Activated naive CD4-positive, alpha-beta T cell treated with anti-CD3 and anti-CD28 coated beads for 36 hours (primary cell): ENCODE data around the gene B3GAT2. TPM values are rescaled to one million over a fixed set of nuclear protein-coding genes. Genes with fewer than 3 reads are reported as not detected.

Experiments
- CTCF ChIA-PET: fragments of 350-600 bp; sonication (Branson Sonifier 250); formaldehyde crosslinking; loops from one replicate; lab custom pipeline; 2021; ENCODE audit warnings: antibody characterized with exemption; lab: Charles Lee
- DNase-seq: peaks from one replicate; pipeline ENCODE4 v3.0.0-alpha.2; 2020
- H3K27ac Mint-ChIP-seq: one replicate; pipeline ENCODE4 v1.8.0; 2021; ENCODE audit warnings: mild to moderate bottlenecking, mixed read lengths
- H3K27me3 Mint-ChIP-seq: one replicate; pipeline ENCODE4 v1.8.0; 2021; ENCODE audit warnings: low read depth, mixed read lengths
- H3K36me3 Mint-ChIP-seq: one replicate; pipeline ENCODE4 v1.8.0; 2021; ENCODE audit warnings: low read depth, mixed read lengths
- H3K4me1 Mint-ChIP-seq: one replicate; pipeline ENCODE4 v1.8.0; 2021; ENCODE audit warnings: low read depth, mixed read lengths
- H3K4me3 Mint-ChIP-seq: one replicate; pipeline ENCODE4 v1.8.0; 2021; ENCODE audit warnings: mild to moderate bottlenecking, moderate library complexity, mixed read lengths
- H3K9me3 Mint-ChIP-seq: one replicate; pipeline ENCODE4 v1.8.0; 2021; ENCODE audit warnings: mixed read lengths
- intact Hi-C: fragments of 100-400 bp; cut with micrococcal nuclease; formaldehyde crosslinking; loops from one replicate; pipeline ENCODE4 v1.15.1; 2023
- total RNA-seq, 2 experiments: library from RNA; stranded (reverse); gene quantifications; one replicate each; pipeline ENCODE4 v1.2.3, GENCODE V29; 2021

B3GAT2 gene
- total RNA-seq, 2 experiments from 2014 or later: not detected

DNA sequence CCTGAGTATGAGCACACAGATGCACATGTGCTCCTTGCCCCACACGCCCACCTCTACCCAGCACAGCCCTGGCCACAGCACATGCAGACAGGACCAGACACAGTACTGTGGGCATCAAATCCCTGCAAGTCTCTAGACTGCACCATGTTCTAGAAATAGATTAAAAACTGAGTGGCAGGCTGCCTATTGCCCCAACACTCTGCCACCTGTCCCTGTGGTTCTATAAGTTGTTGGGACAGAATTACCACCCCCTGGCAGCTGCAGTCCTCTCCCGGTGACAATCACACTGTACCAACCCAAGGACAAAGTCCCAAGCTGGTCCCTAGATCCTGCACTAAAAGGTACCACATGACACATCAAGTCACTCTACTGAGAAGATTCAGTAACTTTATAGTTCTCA is 70.2 kb downstream of the B3GAT2 start:
- no peak overlapping the region for H3K4me3 Mint-ChIP-seq

DNA sequence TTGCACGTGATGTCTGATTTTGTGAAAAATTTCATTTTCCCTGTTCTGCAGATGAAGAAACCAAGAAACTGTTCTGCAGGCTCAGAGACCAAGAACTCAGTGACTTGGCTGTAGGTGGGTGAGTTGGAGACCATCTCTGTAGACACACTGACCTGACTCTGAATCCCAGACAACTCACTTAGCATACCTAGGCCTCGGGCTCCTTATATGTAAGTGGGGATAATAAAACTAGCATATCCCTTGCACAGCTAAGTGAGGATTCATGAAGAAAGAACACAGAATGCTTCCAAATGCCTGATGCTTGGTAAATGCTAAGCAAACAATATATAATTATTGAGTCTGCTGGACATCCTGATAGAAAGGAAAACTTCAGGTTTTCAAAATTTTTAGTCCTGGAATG is 70.8 kb downstream of the B3GAT2 start:
- CTCF ChIA-PET: interaction anchor here (0.7 to 4.1 kb wide), 5 partner anchors 9 to 366 kb away, joined by 3 to 95 read pairs (median 4); no protein-coding TSS in a partner anchor
- H3K4me1 Mint-ChIP-seq: no peaks in the 10 kb centered on the region
- intact Hi-C loops: no loop called here
- no peak overlapping the region for H3K27ac Mint-ChIP-seq
- no peaks in the 10 kb centered on the region for H3K36me3 Mint-ChIP-seq
- H3K9me3 Mint-ChIP-seq: no peaks in the 10 kb centered on the region
- no peak overlapping the region for H3K4me3 Mint-ChIP-seq
- no peak for DNase-seq
- peaks cover 3% of the 10 kb centered on the region for H3K27me3 Mint-ChIP-seq

More for the DNA sequence above, 70.2 kb downstream of the B3GAT2 start:
- no peaks in the 10 kb centered on the region for H3K36me3 Mint-ChIP-seq
- H3K4me1 Mint-ChIP-seq: no peaks in the 10 kb centered on the region
- intact Hi-C loops: no loop called here
- CTCF ChIA-PET: interaction anchor here (4.1 kb wide), 1 partner anchor 179 kb away, joined by 95 read pairs; no protein-coding TSS in a partner anchor
- H3K27ac Mint-ChIP-seq: no peak overlapping the region
- no peaks in the 10 kb centered on the region for H3K9me3 Mint-ChIP-seq
- no peaks in the 10 kb centered on the region for H3K27me3 Mint-ChIP-seq
- DNase-seq: no peak

DNA sequence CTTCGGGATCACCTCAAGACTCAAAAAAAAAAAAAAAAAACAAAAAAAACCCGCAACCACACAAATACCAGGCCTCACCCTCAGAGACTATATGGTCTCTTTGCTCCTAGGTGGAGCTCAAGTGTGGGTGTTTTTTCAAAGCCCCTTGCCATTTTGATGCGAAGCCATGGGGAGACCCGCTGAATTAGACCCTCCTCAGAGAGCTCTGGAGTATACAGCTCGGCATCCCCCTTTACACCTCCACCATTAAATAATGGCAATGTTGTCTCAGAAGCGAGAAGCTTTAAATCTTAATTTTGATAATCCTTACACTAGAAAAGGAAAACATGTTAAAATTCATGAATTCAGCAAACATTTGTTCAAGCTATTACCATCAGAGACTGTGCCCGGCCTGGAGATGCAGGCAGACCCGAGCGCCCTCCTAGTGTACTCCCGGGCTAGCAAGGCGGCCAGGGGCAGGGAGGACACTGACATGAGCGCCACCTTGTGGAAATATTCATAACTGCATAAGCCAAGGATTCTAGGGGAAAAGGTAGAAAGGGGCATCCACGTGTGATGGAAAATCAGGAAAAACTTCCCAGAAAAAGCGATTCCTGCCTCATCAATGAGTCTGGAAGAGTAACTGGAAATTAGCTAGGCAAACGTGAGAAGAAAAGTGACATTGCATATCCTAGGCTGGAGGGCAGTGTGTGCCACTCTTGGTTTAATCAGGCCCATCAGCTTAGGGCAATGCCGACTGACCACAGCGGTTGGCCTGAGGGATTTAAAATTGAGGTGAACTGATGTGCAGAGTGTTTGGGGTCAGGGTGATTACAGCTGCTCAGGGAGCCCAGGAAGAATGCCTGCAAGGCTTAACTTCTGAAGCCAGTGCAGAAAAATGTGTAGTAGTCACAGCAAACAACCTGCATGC is 72.5 kb downstream of the B3GAT2 start:
- Mint-ChIP-seq H3K27me3 (peaks cover 4% of the 10 kb centered on the region), H3K9me3 (no peaks in the 10 kb centered on the region), H3K4me3 (no peak overlapping the region), H3K36me3 (no peaks in the 10 kb centered on the region), H3K27ac (no peak overlapping the region), H3K4me1 (no peaks in the 10 kb centered on the region)
- CTCF ChIA-PET: interaction anchor here (0.6 to 4.1 kb wide), 45 partner anchors 10 to 663 kb away, joined by 3 to 95 read pairs (median 4); partner anchors contain the start of gene B3GAT2
- DNase-seq: peak; percentile 70
- intact Hi-C loops: loop anchor here (1.0 to 5.0 kb wide), 8 partner anchors 71 to 663 kb away; no protein-coding TSS in a partner anchor

- intact Hi-C loops: no loop called here
- DNase-seq: no peak
- H3K9me3 Mint-ChIP-seq: no peaks in the 10 kb centered on the region
- no peak overlapping the region for H3K4me3 Mint-ChIP-seq
- H3K36me3 Mint-ChIP-seq: no peaks in the 10 kb centered on the region
- H3K27ac Mint-ChIP-seq: no peak overlapping the region
- CTCF ChIA-PET: interaction anchor here (0.7 to 1.4 kb wide), 3 partner anchors 31 to 173 kb away, joined by 3 to 8 read pairs (median 4); no protein-coding TSS in a partner anchor
- peaks cover 8% of the 10 kb centered on the region for H3K27me3 Mint-ChIP-seq
- H3K4me1 Mint-ChIP-seq: no peaks in the 10 kb centered on the region
Measured at GRCh38 chr6:70879496-70879895, 77.4 kb downstream of the B3GAT2 start.

DNA sequence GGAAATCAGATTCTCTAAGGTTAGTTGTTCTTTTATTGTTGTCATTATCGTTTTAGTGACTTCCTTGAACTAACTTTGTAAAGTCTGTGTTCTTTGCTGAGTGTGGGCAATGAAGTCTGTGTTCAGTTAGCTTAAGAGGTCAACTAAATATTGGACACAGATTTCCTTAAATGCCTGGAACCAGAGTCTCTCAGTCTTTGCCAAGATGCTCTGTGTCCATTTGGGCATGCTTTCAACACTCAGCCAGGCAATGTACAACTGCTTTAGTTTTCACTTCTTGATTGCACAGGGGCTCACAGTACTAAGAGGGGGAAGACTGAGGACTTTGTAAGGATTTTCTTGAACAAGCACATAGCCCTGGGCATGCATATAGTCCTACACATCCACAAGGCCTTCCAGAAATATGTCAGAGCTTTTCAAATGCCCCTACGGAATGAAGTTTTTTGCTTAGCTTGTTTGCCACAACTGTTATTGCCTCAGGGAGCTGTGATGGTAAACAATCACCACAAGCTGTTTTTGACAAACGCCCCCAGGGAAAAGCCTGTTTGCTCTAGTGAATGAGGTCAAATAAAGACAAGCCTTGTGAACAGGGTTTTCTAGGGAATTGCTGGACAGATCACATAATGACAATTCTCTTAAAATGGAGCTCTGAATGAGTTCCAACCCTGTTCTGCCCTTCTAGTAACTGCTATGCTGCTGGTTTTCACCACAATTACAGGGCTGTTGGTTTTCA is 82.5 kb downstream of the B3GAT2 start:
- Mint-ChIP-seq H3K4me1 (no peaks in the 10 kb centered on the region), H3K27ac (no peak overlapping the region), H3K36me3 (peaks cover 9% of the 10 kb centered on the region), H3K9me3 (peaks cover 17% of the 10 kb centered on the region), H3K4me3 (no peak overlapping the region), H3K27me3 (peaks cover 11% of the 10 kb centered on the region)
- intact Hi-C loops: no loop called here
- CTCF ChIA-PET: interaction anchor here (0.6 to 1.5 kb wide), 2 partner anchors 10 to 452 kb away, joined by 5 to 9 read pairs; no protein-coding TSS in a partner anchor
- no peak for DNase-seq

DNA sequence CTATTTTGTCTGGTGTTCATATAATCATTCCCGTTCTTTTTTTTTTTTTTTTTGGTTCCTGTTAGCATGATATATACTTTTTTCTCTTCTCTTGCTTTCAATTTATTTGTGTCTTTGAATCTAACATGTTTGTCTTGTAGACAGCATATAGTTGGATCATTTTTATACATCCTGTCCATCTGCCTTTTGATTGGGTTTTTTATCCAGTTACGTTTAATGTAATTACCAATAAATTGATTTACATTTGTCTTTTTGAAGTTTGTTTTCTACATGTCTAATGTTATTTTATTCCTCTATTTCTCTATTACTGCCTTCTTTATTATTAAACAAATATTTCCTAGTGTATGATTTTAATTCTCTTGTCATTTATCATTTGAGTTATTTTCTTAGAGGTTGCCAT is 84.4 kb downstream of the B3GAT2 start:
- CTCF ChIA-PET: interaction anchor here (0.6 to 0.7 kb wide), 2 partner anchors 9 to 352 kb away, joined by 3 to 4 read pairs; no protein-coding TSS in a partner anchor
- Mint-ChIP-seq H3K4me1 (no peaks in the 10 kb centered on the region), H3K27me3 (peaks cover 7% of the 10 kb centered on the region), H3K36me3 (peaks cover 9% of the 10 kb centered on the region), H3K27ac (no peak overlapping the region), H3K9me3 (peaks cover 17% of the 10 kb centered on the region), H3K4me3 (no peak overlapping the region)
- intact Hi-C loops: no loop called here
- no peak for DNase-seq

DNA sequence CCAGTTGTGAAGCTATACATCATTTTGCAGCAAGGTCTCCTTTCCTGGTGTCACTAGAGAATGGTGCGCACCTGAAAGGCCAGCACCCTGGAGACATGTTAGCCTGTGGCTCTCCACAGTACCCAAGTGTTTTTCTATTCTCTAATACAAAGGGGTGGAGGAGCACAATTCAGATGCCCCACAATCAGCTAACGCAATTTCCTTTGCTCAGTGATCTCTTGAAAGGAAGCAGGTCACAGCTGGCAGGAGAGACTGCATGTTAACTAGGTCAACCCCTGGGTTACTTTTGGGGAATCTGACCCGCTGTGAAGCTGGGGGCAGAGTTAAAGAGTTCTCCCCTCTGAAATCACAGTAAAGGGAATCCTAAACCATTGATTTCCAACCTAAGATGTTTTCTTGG is 92.5 kb downstream of the B3GAT2 start:
- Mint-ChIP-seq H3K4me1 (no peaks in the 10 kb centered on the region), H3K36me3 (peaks cover 6% of the 10 kb centered on the region), H3K9me3 (peaks cover 4% of the 10 kb centered on the region), H3K4me3 (no peak overlapping the region), H3K27ac (no peak overlapping the region), H3K27me3 (no peaks in the 10 kb centered on the region)
- DNase-seq: no peak
- CTCF ChIA-PET: interaction anchor here (0.7 to 2.3 kb wide), 4 partner anchors 18 to 527 kb away, joined by 3 to 7 read pairs (median 4); no protein-coding TSS in a partner anchor
- intact Hi-C loops: no loop called here

DNA sequence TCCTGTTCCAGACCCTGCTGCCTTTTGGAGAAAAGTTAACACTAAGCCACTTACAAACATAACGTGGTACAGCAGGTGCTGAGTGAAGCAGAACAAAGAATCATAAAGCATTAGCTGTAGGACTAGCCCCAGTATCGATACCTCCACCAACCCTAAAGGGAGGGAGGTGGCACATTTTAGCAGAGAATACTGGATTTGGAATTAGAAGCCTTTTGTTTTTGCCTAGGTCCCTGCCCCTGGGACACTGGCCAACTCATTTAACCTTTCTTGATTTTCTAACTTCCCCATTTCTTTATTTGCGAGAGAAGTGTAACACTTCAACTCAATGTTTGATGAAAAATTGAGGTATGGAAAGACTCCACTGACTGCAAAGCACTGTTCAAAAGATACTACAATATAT is 93.5 kb downstream of the B3GAT2 start:
- peaks cover 4% of the 10 kb centered on the region for H3K9me3 Mint-ChIP-seq
- intact Hi-C loops: no loop called here
- DNase-seq: no peak
- peaks cover 6% of the 10 kb centered on the region for H3K36me3 Mint-ChIP-seq
- H3K27me3 Mint-ChIP-seq: no peaks in the 10 kb centered on the region
- no peak overlapping the region for H3K4me3 Mint-ChIP-seq
- no peak overlapping the region for H3K27ac Mint-ChIP-seq
- CTCF ChIA-PET: interaction anchor here (1.1 kb wide), 1 partner anchor 149 kb away, joined by 3 read pairs; no protein-coding TSS in a partner anchor
- H3K4me1 Mint-ChIP-seq: no peaks in the 10 kb centered on the region

GRCh38 chr6:70860920-70861319 is 95.9 kb downstream of the B3GAT2 start:
- intact Hi-C loops: no loop called here
- no peak for DNase-seq
- H3K36me3 Mint-ChIP-seq: peaks cover 4% of the 10 kb centered on the region
- H3K27ac Mint-ChIP-seq: no peak overlapping the region
- H3K9me3 Mint-ChIP-seq: no peaks in the 10 kb centered on the region
- CTCF ChIA-PET: interaction anchor here (1.4 kb wide), 1 partner anchor 23 kb away, joined by 4 read pairs; no protein-coding TSS in a partner anchor
- no peaks in the 10 kb centered on the region for H3K27me3 Mint-ChIP-seq
- no peak overlapping the region for H3K4me3 Mint-ChIP-seq
- H3K4me1 Mint-ChIP-seq: no peaks in the 10 kb centered on the region

DNA sequence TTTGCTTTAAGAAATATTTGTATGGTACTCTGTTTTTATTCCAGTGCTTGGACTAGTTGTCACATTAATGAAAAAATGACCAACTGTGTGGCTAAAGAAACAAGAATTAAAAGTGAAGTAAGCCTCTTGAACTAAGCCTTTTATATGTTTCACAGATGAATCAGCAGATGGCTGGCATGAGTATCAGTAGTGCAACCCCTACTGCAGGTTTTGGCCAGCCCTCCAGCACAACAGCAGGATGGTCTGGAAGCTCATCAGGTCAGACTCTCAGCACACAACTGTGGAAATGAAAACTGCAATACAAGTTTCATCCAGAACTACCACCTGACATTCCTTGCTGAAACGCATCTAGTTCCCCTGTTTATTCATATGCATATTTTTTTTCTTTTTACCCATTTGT is 96.8 kb downstream of the B3GAT2 start:
- Mint-ChIP-seq H3K36me3 (peaks cover 4% of the 10 kb centered on the region), H3K27me3 (no peaks in the 10 kb centered on the region), H3K9me3 (no peaks in the 10 kb centered on the region), H3K4me3 (no peak overlapping the region), H3K4me1 (no peaks in the 10 kb centered on the region), H3K27ac (no peak overlapping the region)
- intact Hi-C loops: no loop called here
- CTCF ChIA-PET: interaction anchor here (1.4 kb wide), 1 partner anchor 24 kb away, joined by 4 read pairs; no protein-coding TSS in a partner anchor
- DNase-seq: no peak

- H3K27me3 Mint-ChIP-seq: no peaks in the 10 kb centered on the region
- CTCF ChIA-PET: interaction anchor here (1.2 to 1.3 kb wide), 2 partner anchors 27 to 151 kb away, joined by 4 read pairs; no protein-coding TSS in a partner anchor
- H3K4me3 Mint-ChIP-seq: no peak overlapping the region
- no peak for DNase-seq
- intact Hi-C loops: no loop called here
- H3K9me3 Mint-ChIP-seq: no peaks in the 10 kb centered on the region
- peaks cover 6% of the 10 kb centered on the region for H3K36me3 Mint-ChIP-seq
- H3K4me1 Mint-ChIP-seq: no peaks in the 10 kb centered on the region
- no peak overlapping the region for H3K27ac Mint-ChIP-seq
Measured at GRCh38 chr6:70857387-70858077, 99.3 kb downstream of the B3GAT2 start.
